ENCODE measurements around the gene PDILT. TPM values are rescaled to one million over a fixed set of nuclear protein-coding genes. Genes with fewer than 3 reads are reported as not detected.

The PDILT gene
- total RNA-seq, 4 donors from 2014 or later = not detected

GRCh38 chr16:20415541-20415940 lies 11.0 kb upstream of the PDILT start:
- no peaks in the 10 kb centered on the region for H3K9me3 ChIP-seq
- no peak overlapping the region for H3K27ac ChIP-seq
- H3K4me3 ChIP-seq = no peak overlapping the region
- no peak for ATAC-seq
- WGBS, 2 donors (ENCODE audit: low coverage in 1 of 2) = 47% methylated on average over 1 of the region's 1 CpG; no CpG with 5 or more reads in 1 of the 2 donors
- H3K4me1 ChIP-seq = no peaks in the 10 kb centered on the region
- H3K27me3 ChIP-seq = peaks cover 7% of the 10 kb centered on the region
- no peak for TF ChIP-seq CTCF (IDR thresholded peaks at IDR 0.05)
- no peak for TF ChIP-seq EP300 (IDR thresholded peaks at IDR 0.05)
- TF ChIP-seq POLR2AphosphoS5 (IDR thresholded peaks at IDR 0.05) = no peak
- TF ChIP-seq POLR2A (IDR thresholded peaks at IDR 0.05) = no peak
- H3K36me3 ChIP-seq = no peaks in the 10 kb centered on the region

GRCh38 chr16:20411055-20411454 lies 6.5 kb upstream of the PDILT start:
- H3K4me3 ChIP-seq = no peak overlapping the region
- H3K4me1 ChIP-seq = no peaks in the 10 kb centered on the region
- H3K27me3 ChIP-seq = peaks cover 7% of the 10 kb centered on the region
- TF ChIP-seq EP300 (IDR thresholded peaks at IDR 0.05) = no peak
- TF ChIP-seq CTCF (IDR thresholded peaks at IDR 0.05) = no peak
- TF ChIP-seq POLR2AphosphoS5 (IDR thresholded peaks at IDR 0.05) = no peak
- TF ChIP-seq POLR2A (IDR thresholded peaks at IDR 0.05) = no peak
- no peak overlapping the region for H3K27ac ChIP-seq
- 79 to 92% methylated on average over 1 to 2 of the region's 2 CpGs for WGBS, 2 donors (ENCODE audit: low coverage in 1 of 2)
- no peaks in the 10 kb centered on the region for H3K9me3 ChIP-seq
- no peak for ATAC-seq
- H3K36me3 ChIP-seq = no peaks in the 10 kb centered on the region

GRCh38 chr16:20410121-20410723 lies 5.7 kb upstream of the PDILT start:
- 77% methylated on average over 5 to 6 of the region's 6 CpGs for WGBS, 2 donors (ENCODE audit: low coverage in 1 of 2)
- peak; percentile 43 for ATAC-seq
- Histone ChIP-seq H3K9me3 (no peaks in the 10 kb centered on the region), H3K27ac (peak overlapping the region in 1 of 4 donors; percentile 18), H3K4me3 (peak overlapping the region in 1 of 2 donors; percentile 20), H3K27me3 (peaks cover 7% of the 10 kb centered on the region), H3K36me3 (no peaks in the 10 kb centered on the region), H3K4me1 (no peaks in the 10 kb centered on the region)
- TF ChIP-seq EP300 (IDR thresholded peaks at IDR 0.05) (no peak), POLR2AphosphoS5 (IDR thresholded peaks at IDR 0.05) (no peak), CTCF (IDR thresholded peaks at IDR 0.05) (no peak), POLR2A (IDR thresholded peaks at IDR 0.05) (no peak)

- peak; percentile 57 for ATAC-seq
- Histone ChIP-seq H3K4me1 (no peaks in the 10 kb centered on the region), H3K36me3 (no peaks in the 10 kb centered on the region), H3K4me3 (peak within 1 kb of the TSS in 1 of 2 donors; percentile 20), H3K27ac (peak within 1 kb of the TSS in 2 of 4 donors; percentile 18 to 38), H3K27me3 (peaks cover 7% of the 10 kb centered on the region), H3K9me3 (no peaks in the 10 kb centered on the region)
- TF ChIP-seq POLR2AphosphoS5 (IDR thresholded peaks at IDR 0.05) (no peak), CTCF (IDR thresholded peaks at IDR 0.05) (no peak), EP300 (IDR thresholded peaks at IDR 0.05) (no peak), POLR2A (IDR thresholded peaks at IDR 0.05) (no peak)
- 27% methylated on average over 2 of the region's 6 CpGs; no CpG with 5 or more reads in 1 of the 2 donors for WGBS, 2 donors (ENCODE audit: low coverage in 1 of 2)
These were observed 5.0 kb upstream of the PDILT start, which contains the start of gene ACSM5 for GRCh38 chr16:20409398-20410120. Gene ACSM5, plus strand, starts transcription at chr16:20409534. Its CDS starts 1,951 bp downstream, at chr16:20411485.
